ENCODE results near the gene ZKSCAN1.

The ZKSCAN1 gene

DNA sequence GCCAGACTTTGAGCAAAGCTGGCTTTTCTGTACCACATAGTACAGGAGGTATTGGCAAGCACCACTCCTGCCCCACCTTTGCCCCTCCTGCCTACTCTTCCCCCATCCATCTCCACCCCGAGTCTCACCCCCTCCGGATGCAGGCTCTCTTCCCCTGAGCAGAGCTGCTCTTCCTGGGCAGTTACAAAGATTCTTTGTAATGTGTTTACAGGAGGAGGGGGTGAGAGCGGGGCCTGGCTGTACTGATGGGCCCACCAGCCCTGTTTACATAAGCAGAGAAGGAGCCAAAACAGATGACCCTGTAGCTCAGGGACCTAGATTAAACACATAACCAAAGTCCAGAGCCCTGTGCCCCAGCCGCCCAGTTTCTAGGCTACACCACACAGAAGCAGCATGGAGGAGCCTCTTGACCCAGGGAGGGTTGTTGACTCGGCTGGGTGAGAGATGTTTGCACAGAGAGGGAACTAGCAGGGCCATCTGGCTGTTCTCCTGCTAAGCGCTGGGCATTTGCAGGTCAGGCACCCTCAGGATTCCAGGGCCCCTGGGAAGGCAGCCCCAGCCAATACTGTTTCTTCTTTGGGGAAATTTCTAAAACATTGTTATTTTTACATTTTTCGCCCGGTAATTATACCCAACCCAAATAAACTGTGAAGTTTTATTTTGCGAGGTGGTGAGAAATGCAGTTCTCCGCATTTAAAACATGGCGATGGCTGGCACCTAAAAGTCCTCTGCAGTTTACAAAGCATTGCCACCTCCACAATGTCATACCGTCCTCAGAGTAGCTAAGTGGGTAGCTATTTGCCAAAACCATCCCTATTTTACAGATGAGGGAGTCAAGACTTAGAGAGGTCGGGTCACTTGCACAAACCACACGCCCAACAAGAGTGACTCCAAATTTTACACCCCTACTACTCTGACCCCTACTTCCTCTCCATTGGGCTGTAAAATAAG lies 11.4 kb upstream of the ZKSCAN1 start:
- TF ChIP-seq, protein P1, sequence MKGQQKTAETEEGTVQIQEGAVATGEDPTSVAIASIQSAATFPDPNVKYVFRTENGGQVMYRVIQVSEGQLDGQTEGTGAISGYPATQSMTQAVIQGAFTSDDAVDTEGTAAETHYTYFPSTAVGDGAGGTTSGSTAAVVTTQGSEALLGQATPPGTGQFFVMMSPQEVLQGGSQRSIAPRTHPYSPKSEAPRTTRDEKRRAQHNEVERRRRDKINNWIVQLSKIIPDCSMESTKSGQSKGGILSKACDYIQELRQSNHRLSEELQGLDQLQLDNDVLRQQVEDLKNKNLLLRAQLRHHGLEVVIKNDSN (IDR thresholded peaks at IDR 0.05): no peak
- TF ChIP-seq CREB1 (IDR thresholded peaks at IDR 0.05; ENCODE audit: low read depth) (no peak), YY1 (IDR thresholded peaks at IDR 0.05; ENCODE audit: low read depth) (no peak), EGR1 (IDR thresholded peaks at IDR 0.05) (no peak), TAF1 (IDR thresholded peaks at IDR 0.05; ENCODE audit: low read depth) (no peak), TCF12 (IDR thresholded peaks at IDR 0.05; ENCODE audit: low read depth) (no peak), EP300 (IDR thresholded peaks at IDR 0.05; ENCODE audit: borderline replicate concordance) (no peak), NFIC (IDR thresholded peaks at IDR 0.05) (no peak), CEBPB (IDR thresholded peaks at IDR 0.05) (no peak), FOXM1 (IDR thresholded peaks at IDR 0.05; ENCODE audit: borderline replicate concordance, low read depth) (no peak), ZBTB7A (IDR thresholded peaks at IDR 0.05; ENCODE audit: low read depth) (no peak), REST (IDR thresholded peaks at IDR 0.05; ENCODE audit: low read depth) (no peak), TEAD4 (IDR thresholded peaks at IDR 0.05) (no peak), MAX (IDR thresholded peaks at IDR 0.05) (no peak), RAD21 (IDR thresholded peaks at IDR 0.05; ENCODE audit: low read depth) (no peak)

- TF ChIP-seq CREB1 (IDR thresholded peaks at IDR 0.05; ENCODE audit: low read depth) (no peak), TAF1 (IDR thresholded peaks at IDR 0.05; ENCODE audit: low read depth) (no peak)
- TF ChIP-seq, protein P1 (IDR thresholded peaks at IDR 0.05): no peak
Observed at GRCh38 chr7:100007887-100008286, 7.5 kb upstream of the ZKSCAN1 start.

- TF ChIP-seq, protein P1 (IDR thresholded peaks at IDR 0.05): peak; percentile 10; the same call in 1 of the 2 replicates
- TF ChIP-seq YY1 (IDR thresholded peaks at IDR 0.05; ENCODE audit: low read depth): no peak
Observed at GRCh38 chr7:100008525-100008924, 6.9 kb upstream of the ZKSCAN1 start.

GRCh38 chr7:100010901-100011300 lies 4.5 kb upstream of the ZKSCAN1 start:
- TF ChIP-seq, protein P1 (IDR thresholded peaks at IDR 0.05): no peak
- TF ChIP-seq REST (IDR thresholded peaks at IDR 0.05; ENCODE audit: low read depth) (no peak), NFIC (IDR thresholded peaks at IDR 0.05) (no peak), CEBPB (IDR thresholded peaks at IDR 0.05) (no peak), TEAD4 (IDR thresholded peaks at IDR 0.05) (no peak), RAD21 (IDR thresholded peaks at IDR 0.05; ENCODE audit: low read depth) (no peak), ZBTB7A (IDR thresholded peaks at IDR 0.05; ENCODE audit: low read depth) (no peak), YY1 (IDR thresholded peaks at IDR 0.05; ENCODE audit: low read depth) (no peak), TCF12 (IDR thresholded peaks at IDR 0.05; ENCODE audit: low read depth) (no peak), TAF1 (IDR thresholded peaks at IDR 0.05; ENCODE audit: low read depth) (no peak), MAX (IDR thresholded peaks at IDR 0.05) (no peak), FOXM1 (IDR thresholded peaks at IDR 0.05; ENCODE audit: borderline replicate concordance, low read depth) (no peak), EP300 (IDR thresholded peaks at IDR 0.05; ENCODE audit: borderline replicate concordance) (no peak), CREB1 (IDR thresholded peaks at IDR 0.05; ENCODE audit: low read depth) (no peak), EGR1 (IDR thresholded peaks at IDR 0.05) (no peak)

DNA sequence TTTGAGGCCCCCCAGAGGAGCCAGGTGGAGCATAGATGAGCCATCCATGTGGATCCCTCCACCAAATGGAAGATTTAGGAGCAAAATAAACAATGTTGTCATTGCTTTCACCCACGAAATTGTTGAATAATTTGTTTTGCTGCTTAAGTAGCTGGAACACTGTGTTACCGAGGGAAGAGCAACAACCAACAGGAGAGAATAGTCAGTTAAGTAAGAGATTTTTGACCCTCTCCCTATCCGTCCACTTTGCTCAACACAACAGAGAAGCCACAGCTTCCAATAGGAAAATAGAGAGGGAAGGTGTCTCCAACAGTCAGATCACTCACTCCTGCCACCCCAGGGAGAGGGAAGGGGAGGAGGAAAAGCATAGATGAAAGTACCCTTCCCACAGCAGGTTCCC lies 3.9 kb upstream of the ZKSCAN1 start:
- TF ChIP-seq CREB1 (IDR thresholded peaks at IDR 0.05; ENCODE audit: low read depth): no peak

Measured in Ishikawa (cell line).